COR-L47 (cell line): ENCODE measurements around the gene ADRA2B.

Experiments
- DNase-seq: peaks from one replicate; lab custom pipeline; 2025; lab: John Stamatoyannopoulos, UW

The ADRA2B gene

GRCh38 chr2:96116879-96117533 is 635 bp upstream of the ADRA2B start:
- peak; percentile 19 for DNase-seq

- DNase-seq, result no peak
These were observed 544 bp downstream of the ADRA2B start for GRCh38 chr2:96115631-96116423.

DNA sequence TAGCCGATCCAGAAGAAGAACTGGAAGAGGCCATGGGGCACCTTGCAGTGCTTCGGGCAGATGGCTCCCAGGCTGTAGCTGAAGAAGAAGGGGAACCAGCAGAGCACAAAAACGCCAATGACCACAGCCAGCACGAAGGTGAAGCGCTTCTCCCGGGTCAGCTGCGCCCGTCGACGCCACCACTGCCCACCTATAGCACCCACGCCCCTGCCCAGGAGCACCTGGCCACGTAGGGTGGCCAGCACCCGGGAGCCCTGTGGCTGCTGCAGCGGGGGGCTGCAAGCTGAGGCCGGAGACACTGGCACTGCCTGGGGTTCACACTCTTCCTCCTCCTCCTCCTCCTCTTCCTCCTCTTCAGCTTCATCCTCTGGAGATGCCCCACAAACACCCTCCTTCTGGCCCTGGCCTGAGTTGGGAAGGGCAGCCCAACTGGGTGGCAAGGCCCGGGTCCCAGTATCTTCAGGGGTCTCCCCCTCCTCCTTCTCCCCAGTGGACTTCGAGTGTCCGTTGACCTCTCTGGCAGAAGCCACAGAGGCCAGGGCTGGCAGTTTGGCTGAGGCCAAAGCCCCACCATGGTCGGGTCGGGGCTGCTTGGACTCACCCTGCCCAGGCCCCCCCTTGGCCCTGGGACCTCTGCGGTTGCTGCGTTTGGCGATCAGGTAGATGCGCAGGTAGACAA is 1.3 kb downstream of the ADRA2B start:
- DNase-seq, result no peak

GRCh38 chr2:96114546-96114902 is 1.8 kb downstream of the ADRA2B start:
- no peak for DNase-seq

- DNase-seq, result no peak
These were observed 2.4 kb downstream of the ADRA2B start for GRCh38 chr2:96113951-96114350.

DNA sequence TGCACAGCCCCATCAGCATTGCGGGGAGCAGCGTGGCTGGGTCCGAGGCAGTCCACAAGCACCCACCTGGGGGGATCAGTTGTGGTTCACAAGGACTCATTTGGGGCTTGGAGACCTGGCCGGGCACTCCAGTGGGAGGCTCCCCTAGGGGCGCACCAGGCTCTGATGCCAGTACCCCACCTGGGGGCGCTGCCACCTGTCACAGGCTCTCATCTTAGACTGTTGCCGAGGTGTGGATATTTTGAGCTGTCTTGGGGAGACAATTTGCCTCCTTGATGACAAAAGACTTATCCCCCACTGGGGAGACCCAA is 3.0 kb downstream of the ADRA2B start:
- DNase-seq, result no peak

DNA sequence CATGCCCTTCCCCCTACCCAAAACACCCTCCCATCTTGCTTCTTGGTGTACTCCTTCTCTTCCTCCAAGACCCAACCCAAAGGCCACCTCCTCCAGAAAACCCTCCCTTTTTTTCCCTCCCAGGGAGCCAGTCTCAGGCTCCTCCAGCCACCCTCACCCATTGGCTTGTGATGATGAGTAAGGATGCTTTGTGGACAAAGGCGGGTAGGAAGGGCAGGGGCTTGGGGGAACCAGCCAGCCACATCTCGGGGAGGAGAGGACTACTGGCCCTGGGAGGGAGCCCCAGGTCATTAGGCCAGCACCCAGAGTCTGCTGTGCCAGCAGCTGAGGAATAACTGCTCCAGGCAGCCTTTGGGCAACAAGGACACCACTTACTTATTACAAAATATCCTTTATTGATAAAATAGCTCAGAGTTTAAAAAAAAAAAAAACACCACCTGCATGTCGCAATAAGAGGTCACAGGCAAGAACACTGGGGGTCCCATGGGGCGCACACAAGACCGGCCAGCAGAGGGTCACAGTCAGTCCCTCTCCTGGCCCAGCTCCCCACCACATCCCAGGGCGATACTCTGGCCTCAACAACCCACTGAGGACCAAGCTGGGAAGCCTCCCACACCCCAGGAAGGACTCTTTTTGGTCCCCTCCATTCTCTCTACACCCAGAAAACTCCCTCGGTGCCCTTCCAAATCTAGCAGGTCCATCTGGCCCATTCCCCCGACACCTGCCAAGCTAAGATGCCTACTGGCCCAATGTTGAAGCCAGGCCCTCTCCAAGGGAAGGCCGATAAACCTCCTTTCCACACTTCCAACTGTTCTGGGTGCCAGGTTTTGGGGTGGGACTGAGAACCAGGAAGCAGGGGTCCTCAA is 3.6 kb downstream of the ADRA2B start:
- DNase-seq, result no peak

DNA sequence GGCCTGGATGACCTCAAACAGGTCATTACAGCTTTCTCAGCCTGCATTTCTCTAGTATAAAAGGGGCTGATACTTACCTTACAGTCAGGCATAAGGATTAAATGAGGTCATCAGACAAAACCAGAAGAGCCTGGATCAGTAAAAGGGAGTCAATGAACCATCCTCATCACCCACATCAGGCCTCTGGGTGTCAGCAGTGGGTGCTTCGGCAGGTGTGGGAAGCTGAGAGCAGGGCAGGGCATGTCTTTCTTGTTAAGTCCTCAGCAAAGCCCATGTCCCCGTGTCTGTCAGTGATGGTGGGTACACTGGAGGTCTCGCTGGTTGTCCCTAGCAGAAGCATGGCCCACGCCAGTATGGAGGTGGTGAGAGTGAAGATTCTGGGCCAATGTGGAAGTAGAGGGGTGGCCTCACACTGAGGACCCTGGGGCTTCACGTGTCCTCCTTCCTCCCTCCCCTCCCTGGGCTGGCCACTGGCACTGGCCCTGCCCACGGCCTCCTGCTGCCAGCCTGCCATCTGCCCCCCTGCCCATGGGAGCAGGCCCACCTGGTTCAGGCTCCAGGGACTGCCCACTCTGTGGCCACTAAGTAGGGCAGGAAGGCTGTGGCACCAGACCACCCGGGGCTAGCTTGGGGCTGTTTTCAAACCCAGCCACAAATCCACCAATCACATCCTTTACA is 4.4 kb downstream of the ADRA2B start:
- no peak for DNase-seq

DNA sequence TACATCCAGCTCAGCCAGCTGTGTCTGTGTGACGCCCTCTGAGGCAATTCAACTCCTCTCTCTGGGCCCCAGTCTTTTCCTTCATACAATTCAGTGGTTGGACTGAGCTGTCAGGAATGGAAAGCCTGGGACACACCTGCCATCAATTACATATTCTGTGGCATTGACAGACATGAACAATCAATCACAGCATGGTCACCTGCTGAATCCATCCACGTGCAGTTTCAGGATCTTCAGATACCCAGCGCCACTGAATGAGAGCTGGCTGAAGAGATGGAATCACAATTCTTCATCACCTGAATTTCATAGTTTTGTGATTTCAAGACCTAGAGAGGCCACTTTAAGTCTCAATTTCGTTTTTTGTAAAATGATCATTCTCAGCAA is 5.1 kb downstream of the ADRA2B start:
- no peak for DNase-seq

DNA sequence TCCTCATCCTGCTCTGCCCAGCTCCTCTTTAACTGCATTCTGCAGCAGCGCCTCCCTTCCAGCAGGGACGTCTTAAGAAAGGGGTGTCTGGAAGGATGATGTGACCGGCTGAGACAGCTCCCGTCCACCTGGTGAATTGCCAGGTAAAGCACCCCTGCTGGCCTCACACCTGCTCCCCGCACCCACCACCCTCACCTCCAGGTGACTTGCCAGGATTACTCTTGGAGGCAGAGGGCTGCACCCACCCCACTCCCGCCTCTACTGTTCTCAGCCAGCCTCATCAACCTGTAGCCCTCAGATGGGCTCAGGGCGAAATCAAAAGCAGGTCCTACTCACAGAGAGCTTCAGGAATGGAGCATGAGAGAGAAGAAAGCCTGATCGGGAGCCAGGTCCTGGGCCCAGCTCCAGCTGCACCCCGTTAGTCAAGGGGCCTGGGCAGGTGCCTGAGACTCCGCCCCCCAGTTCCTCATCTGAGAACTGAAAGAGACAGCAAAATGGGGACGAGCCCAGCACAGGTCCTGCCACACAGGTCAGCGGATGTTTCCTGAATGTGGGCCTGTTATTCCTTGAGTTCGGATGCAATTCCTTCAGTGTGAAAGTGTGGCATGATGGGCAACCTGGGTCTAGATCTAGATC is 5.6 kb downstream of the ADRA2B start:
- DNase-seq, result no peak

- DNase-seq, result no peak
These were observed 6.3 kb downstream of the ADRA2B start for GRCh38 chr2:96109931-96110511.

DNA sequence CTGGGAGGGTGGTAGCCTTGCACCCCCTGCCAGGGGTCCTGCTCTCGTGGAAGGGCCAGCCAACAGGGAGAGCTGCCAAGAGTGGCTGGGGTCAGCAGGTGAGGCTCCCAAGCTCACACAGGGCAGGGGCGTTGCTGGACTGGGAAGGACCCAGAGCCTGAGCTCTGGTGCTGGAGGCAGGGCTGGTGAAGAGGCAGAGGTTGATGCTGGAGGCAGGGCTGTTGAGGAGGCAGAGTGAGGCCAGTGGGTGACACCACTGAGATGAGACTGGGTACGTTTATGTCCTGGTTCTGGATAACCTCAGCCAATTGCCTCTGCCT is 7.0 kb downstream of the ADRA2B start:
- DNase-seq, result no peak

DNA sequence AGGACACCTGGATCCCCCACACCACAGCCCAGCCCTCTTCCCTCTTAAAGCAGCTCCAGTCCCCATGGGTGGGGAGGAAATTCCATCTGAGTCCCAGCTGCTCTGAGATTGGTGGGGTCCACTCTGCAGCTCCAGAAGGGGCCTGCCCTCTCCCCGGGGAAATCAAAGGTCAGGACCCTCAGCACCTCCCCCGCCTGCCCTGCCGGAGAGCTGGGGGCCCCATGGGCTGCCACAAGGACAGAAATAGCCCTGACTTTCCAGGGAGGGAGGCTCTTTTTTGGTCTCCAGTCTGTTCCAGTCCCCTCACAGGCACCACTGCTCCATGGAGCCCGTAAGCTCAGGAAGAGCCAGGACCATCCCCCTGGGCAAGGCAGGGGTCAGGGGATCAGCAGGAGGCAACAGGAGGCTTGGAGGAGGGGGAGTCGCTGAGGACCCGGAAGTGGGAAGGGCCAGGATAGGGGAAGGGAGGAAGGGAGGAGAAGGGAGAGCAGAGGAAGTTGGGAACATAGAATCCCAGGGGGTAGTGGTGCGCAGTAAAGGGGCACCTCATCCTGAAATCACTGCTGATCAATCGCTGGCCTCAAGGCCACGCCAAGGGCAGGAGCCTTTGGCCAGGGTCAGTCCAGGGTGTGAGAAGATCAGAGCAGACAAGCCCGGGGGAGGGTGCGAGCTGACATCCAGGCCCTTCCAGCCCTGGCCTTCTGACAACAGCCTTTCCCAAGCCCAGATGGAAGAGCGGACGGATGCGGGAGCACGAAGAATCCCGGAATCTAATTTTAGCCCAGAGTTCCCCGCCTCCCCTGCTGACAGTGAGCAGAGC is 7.6 kb downstream of the ADRA2B start:
- no peak for DNase-seq

DNA sequence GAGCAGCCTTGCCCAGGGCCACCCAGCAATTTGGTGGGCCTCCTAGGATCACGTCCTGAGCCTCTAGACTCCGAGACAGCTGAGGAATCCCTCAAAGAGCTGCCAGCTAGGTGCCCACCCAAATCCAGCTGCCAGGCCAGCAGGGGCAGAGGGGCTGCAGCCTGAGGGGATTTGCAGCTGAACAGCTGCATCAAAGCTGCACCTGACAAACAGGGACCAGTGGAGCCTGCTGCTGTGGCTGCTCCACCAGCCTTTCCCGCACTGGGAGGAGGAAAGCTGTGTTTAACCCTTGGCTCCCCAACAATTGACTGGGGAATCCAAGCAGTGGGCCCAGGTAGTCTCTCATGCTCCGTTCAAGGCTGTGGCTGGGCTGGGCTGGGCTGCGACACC is 8.2 kb downstream of the ADRA2B start:
- DNase-seq, result no peak

DNA sequence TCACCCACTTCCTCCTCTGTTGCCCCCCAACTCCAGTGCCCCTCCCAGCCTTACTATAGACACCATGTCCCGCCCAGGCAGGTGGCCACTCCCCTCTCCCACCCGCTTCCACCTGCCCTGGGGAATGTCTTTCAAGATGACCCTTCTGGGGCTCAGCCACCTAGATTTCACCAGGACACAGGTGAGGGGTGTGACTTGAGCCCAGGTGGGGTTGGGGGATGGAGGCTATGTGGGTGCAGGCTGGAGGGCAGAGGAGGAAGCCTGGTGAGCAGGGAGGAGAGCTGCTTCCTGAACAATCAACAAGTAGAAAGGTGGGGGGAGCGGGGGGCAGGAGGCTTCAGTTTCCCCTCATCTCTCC is 8.7 kb downstream of the ADRA2B start:
- DNase-seq, result no peak

DNA sequence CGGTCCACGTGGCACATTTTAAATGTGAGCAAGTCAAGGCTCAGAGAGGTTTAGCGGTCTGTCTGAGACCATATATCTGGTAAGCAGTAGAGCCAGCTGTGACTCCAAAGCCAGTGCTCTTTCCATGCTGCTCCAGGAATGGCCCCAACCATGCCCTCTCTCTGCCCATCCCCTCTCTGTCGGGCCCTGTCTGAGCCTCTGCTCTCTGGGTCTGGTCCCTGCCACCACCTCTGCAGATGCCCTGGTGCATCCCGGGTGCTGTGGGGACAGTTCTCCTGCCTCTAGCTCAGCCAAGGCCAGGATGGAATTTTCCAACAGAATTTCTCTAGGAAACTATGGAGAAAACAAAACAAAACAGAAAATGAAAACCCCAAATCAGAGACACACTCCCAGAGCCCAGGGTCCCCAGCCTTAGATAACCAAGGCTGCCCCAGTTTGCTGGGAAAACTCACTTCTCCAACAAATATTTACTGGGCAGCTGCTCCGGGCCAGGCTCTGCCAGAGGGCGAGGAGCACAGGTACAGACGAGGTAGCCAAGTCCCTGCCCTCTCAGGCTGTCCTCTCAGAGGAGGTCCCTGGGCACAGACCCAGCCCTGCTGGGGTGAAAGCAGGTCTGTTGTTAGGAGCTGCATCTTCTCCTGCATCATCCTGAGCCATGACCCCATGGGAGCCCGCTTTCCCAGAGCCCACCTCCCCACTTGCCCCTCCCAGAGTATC is 9.2 kb downstream of the ADRA2B start:
- DNase-seq, result no peak

DNA sequence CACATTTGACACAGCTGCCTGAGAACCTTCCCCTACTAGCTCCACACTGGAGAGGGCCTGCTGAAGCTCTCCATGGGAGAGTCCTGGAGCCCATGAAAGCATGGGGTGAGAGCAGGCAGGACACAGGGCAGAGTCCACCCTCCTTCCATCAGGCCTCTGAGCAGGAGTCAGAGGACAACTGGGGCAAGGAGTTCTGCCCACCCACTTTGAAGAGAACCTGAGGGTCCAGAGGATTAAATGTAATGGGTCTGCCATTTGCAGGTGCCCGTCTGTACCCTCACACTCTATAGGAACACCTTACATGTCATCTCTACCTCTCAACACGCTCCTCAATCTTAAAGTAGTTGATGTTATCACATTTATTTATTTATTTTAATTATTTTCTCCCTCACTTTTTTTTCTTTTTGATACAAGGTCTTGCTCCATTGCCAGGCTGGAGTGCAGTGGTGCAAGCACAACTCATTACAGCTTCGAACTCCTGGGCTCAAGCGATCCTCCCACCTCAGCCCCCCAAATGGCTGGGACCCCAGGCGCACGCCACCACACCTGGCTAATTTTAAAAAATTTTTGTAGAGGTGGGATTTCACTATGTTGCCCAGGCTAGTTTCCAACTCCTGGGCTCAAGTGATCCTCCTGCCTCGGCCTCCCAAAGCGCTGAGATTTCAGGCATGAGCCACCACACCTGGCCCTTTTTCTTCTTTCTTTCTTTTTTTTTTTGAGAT is 10.2 kb downstream of the ADRA2B start:
- DNase-seq, result no peak

- DNase-seq, result no peak
These were observed 11.0 kb downstream of the ADRA2B start for GRCh38 chr2:96105152-96105915.
